Measurements from ENCODE around the gene SLC7A4. TPM values are rescaled to one million over a fixed set of nuclear protein-coding genes. Genes with fewer than 3 reads are reported as not detected.

Gene SLC7A4
- polyA plus RNA-seq, 1 donor from 2014 or later = not detected

DNA sequence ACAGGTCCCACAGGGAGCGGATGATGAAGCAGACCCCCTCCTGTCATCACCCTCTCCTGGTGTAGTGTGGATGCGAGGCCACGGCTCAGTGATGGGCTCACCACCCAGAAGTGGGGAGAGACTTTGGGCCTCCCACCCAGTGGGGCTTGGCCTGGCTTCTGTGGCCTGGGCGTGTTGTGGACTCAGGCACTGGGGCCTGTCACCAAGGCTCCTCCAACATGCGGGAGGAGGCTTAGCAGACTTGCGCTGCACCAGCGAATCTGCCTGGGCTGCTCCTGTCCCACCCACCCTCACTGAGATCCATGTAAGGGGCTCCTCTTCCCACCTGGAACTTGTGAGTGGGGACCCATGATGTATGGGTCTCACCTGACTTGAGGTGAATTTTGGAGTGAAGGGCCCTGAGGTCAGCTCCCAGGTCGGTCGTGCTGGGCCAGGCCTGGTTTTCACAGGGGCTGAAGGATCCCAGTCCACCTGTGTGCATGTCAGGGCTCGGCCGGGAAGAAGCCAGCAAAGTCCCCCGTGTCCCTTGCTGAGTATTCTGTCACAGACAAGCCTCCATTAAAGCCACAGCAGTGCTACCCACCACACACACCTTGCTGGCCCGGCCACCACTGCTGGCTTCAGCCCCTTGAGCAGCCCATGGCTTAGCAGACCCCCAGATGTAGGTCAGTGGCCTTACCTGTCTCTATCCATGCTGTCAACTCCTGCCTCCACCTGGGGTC lies 34.7 kb downstream of the SLC7A4 start:
- H3K27me3 ChIP-seq (ENCODE audit: insufficient read depth, low read depth, low read length) = no peaks in the 10 kb centered on the region
- no peak overlapping the region for H3K27ac ChIP-seq (ENCODE audit: low read length)

DNA sequence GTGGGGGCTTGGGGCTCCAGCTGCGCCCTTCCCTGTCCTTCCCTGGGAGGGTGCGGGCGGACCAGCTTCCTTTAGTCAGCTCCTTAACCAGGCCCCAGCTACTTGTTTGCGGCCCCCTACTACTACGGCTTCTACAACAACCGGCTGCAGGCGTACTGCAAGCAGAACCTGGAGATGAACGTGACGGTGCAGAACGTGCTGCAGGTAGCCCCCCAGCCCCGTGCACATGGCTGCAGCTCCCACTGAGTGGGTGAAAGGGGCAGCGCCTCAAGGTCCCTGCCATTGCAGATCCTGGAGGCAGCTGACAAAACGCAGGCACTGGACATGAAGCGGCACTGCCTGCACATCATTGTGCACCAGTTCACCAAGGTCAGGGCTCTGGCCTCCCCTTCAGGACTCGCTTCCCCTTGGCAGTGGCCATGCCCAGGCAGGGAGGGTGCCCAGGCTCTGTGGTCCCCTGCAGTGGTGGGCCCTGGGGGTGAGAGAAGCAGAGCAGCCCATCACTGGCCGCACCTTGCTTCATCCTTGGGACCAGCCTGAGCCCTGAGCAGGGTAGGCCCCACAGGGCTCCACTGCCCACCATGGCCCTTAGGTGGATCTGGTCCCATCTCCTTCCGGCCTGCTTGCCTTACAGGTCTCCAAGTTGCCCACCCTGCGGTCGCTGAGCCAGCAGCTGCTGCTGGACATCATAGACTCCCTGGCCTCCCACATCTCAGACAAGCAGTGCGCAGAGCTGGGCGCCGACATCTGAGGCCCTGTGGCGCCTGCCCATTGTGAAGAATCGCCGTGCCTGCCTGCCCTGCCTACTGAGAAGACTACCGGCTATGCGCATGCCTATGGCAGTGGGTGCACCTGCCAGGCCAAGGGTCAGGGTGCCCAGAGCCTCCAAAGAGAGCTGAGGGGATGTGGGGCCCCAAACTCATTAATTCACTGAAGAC lies 35.5 kb downstream of the SLC7A4 start:
- Histone ChIP-seq H4K20me1 (ENCODE audit: insufficient read depth) (no peaks in the 10 kb centered on the region), H3K9me2 (ENCODE audit: insufficient read depth, low read length) (no peaks in the 10 kb centered on the region), H3K27ac (ENCODE audit: low read length) (no peak overlapping the region), H2AFZ (ENCODE audit: low read depth, low read length) (no peak overlapping the region), H3K9ac (ENCODE audit: low read length) (no peak overlapping the region), H3K4me2 (ENCODE audit: low read length) (no peak overlapping the region), H3K79me2 (replicated peaks; ENCODE audit: insufficient read depth, low read length) (peaks cover 3% of the 10 kb centered on the region), H3K36me3 (ENCODE audit: insufficient read depth, low read length) (no peaks in the 10 kb centered on the region), H3K9me3 (ENCODE audit: low read length) (no peaks in the 10 kb centered on the region), H3K27me3 (ENCODE audit: insufficient read depth, low read depth, low read length) (no peaks in the 10 kb centered on the region), H3K4me3 (ENCODE audit: low read length) (no peak overlapping the region), H3F3A (ENCODE audit: insufficient read depth, low read length, poor library complexity, severe bottlenecking) (no peaks in the 10 kb centered on the region)
- TF ChIP-seq SMC3 (conservative IDR thresholded peaks at IDR 0.05; ENCODE audit: poor library complexity) (no peak), EZH2 (IDR thresholded peaks at IDR 0.05; ENCODE audit: borderline replicate concordance, insufficient read depth, low read length, poor library complexity, severe bottlenecking) (no peak), MXI1 (conservative IDR thresholded peaks at IDR 0.05; ENCODE audit: poor library complexity, severe bottlenecking) (no peak), TAF1 (IDR thresholded peaks at IDR 0.05; ENCODE audit: low read depth) (no peak), POLR2AphosphoS5 (IDR thresholded peaks at IDR 0.05) (no peak)

More for the DNA sequence above, 34.7 kb downstream of the SLC7A4 start:
- H3K4me3 ChIP-seq (ENCODE audit: low read length) = no peak overlapping the region
- no peaks in the 10 kb centered on the region for H3K9me2 ChIP-seq (ENCODE audit: insufficient read depth, low read length)
- peaks cover 3% of the 10 kb centered on the region for H3K79me2 ChIP-seq (replicated peaks; ENCODE audit: insufficient read depth, low read length)
- no peak overlapping the region for H3K9ac ChIP-seq (ENCODE audit: low read length)
- H3F3A ChIP-seq (ENCODE audit: insufficient read depth, low read length, poor library complexity, severe bottlenecking) = no peaks in the 10 kb centered on the region
- H3K36me3 ChIP-seq (ENCODE audit: insufficient read depth, low read length) = no peaks in the 10 kb centered on the region
- H4K20me1 ChIP-seq (ENCODE audit: insufficient read depth) = no peaks in the 10 kb centered on the region
- no peaks in the 10 kb centered on the region for H3K9me3 ChIP-seq (ENCODE audit: low read length)
- TF ChIP-seq EZH2 (IDR thresholded peaks at IDR 0.05; ENCODE audit: borderline replicate concordance, insufficient read depth, low read length, poor library complexity, severe bottlenecking) = no peak
- no peak for TF ChIP-seq MXI1 (conservative IDR thresholded peaks at IDR 0.05; ENCODE audit: poor library complexity, severe bottlenecking)
- TF ChIP-seq TAF1 (IDR thresholded peaks at IDR 0.05; ENCODE audit: low read depth) = no peak
- no peak for TF ChIP-seq SMC3 (conservative IDR thresholded peaks at IDR 0.05; ENCODE audit: poor library complexity)
- TF ChIP-seq POLR2AphosphoS5 (IDR thresholded peaks at IDR 0.05) = no peak
- no peak for TF ChIP-seq EP300 (conservative IDR thresholded peaks at IDR 0.05; ENCODE audit: poor library complexity, severe bottlenecking)
- H2AFZ ChIP-seq (ENCODE audit: low read depth, low read length) = no peak overlapping the region
- no peak overlapping the region for H3K4me2 ChIP-seq (ENCODE audit: low read length)

DNA sequence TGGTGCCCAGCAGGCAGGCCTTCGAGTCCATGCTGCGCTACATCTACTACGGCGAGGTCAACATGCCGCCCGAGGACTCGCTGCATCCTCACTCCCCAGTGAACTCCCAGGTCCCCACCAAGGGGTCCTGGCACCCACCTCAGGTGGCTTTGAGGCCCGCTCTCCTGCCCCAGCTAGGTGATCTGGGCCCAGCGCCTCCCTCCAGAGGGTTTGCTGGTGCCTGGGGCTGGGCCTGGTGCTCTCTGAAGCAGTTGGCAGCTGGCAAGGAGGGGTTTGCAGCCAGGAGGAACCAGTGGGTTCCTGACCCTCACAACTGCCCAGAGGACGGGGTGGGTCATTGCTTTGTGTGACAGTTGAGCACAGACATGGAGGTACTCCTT lies 36.3 kb downstream of the SLC7A4 start:
- no peak for TF ChIP-seq POLR2AphosphoS5 (IDR thresholded peaks at IDR 0.05)
- TF ChIP-seq, protein P1, sequence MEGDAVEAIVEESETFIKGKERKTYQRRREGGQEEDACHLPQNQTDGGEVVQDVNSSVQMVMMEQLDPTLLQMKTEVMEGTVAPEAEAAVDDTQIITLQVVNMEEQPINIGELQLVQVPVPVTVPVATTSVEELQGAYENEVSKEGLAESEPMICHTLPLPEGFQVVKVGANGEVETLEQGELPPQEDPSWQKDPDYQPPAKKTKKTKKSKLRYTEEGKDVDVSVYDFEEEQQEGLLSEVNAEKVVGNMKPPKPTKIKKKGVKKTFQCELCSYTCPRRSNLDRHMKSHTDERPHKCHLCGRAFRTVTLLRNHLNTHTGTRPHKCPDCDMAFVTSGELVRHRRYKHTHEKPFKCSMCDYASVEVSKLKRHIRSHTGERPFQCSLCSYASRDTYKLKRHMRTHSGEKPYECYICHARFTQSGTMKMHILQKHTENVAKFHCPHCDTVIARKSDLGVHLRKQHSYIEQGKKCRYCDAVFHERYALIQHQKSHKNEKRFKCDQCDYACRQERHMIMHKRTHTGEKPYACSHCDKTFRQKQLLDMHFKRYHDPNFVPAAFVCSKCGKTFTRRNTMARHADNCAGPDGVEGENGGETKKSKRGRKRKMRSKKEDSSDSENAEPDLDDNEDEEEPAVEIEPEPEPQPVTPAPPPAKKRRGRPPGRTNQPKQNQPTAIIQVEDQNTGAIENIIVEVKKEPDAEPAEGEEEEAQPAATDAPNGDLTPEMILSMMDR (IDR thresholded peaks at IDR 0.05; ENCODE audit: poor library complexity, severe bottlenecking) = no peak
- no peak for TF ChIP-seq MXI1 (conservative IDR thresholded peaks at IDR 0.05; ENCODE audit: poor library complexity, severe bottlenecking)
- TF ChIP-seq RAD21 (conservative IDR thresholded peaks at IDR 0.05) = no peak
- no peak for TF ChIP-seq EP300 (conservative IDR thresholded peaks at IDR 0.05; ENCODE audit: poor library complexity, severe bottlenecking)
- TF ChIP-seq TAF1 (IDR thresholded peaks at IDR 0.05; ENCODE audit: low read depth) = no peak
- TF ChIP-seq SMC3 (conservative IDR thresholded peaks at IDR 0.05; ENCODE audit: poor library complexity) = no peak
- TF ChIP-seq, protein P2, sequence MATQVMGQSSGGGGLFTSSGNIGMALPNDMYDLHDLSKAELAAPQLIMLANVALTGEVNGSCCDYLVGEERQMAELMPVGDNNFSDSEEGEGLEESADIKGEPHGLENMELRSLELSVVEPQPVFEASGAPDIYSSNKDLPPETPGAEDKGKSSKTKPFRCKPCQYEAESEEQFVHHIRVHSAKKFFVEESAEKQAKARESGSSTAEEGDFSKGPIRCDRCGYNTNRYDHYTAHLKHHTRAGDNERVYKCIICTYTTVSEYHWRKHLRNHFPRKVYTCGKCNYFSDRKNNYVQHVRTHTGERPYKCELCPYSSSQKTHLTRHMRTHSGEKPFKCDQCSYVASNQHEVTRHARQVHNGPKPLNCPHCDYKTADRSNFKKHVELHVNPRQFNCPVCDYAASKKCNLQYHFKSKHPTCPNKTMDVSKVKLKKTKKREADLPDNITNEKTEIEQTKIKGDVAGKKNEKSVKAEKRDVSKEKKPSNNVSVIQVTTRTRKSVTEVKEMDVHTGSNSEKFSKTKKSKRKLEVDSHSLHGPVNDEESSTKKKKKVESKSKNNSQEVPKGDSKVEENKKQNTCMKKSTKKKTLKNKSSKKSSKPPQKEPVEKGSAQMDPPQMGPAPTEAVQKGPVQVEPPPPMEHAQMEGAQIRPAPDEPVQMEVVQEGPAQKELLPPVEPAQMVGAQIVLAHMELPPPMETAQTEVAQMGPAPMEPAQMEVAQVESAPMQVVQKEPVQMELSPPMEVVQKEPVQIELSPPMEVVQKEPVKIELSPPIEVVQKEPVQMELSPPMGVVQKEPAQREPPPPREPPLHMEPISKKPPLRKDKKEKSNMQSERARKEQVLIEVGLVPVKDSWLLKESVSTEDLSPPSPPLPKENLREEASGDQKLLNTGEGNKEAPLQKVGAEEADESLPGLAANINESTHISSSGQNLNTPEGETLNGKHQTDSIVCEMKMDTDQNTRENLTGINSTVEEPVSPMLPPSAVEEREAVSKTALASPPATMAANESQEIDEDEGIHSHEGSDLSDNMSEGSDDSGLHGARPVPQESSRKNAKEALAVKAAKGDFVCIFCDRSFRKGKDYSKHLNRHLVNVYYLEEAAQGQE (IDR thresholded peaks at IDR 0.05; ENCODE audit: borderline replicate concordance) = no peak
- TF ChIP-seq EZH2 (IDR thresholded peaks at IDR 0.05; ENCODE audit: borderline replicate concordance, insufficient read depth, low read length, poor library complexity, severe bottlenecking) = no peak
- Histone ChIP-seq H3F3A (ENCODE audit: insufficient read depth, low read length, poor library complexity, severe bottlenecking) (no peaks in the 10 kb centered on the region), H3K9me3 (ENCODE audit: low read length) (no peaks in the 10 kb centered on the region), H2AFZ (ENCODE audit: low read depth, low read length) (no peak overlapping the region), H3K36me3 (ENCODE audit: insufficient read depth, low read length) (no peaks in the 10 kb centered on the region), H3K9ac (ENCODE audit: low read length) (no peak overlapping the region), H3K4me2 (ENCODE audit: low read length) (no peak overlapping the region), H3K27ac (ENCODE audit: low read length) (no peak overlapping the region), H4K20me1 (ENCODE audit: insufficient read depth) (no peaks in the 10 kb centered on the region), H3K4me3 (ENCODE audit: low read length) (no peak overlapping the region), H3K27me3 (ENCODE audit: insufficient read depth, low read depth, low read length) (no peaks in the 10 kb centered on the region), H3K9me2 (ENCODE audit: insufficient read depth, low read length) (no peaks in the 10 kb centered on the region), H3K79me2 (replicated peaks; ENCODE audit: insufficient read depth, low read length) (peaks cover 3% of the 10 kb centered on the region)
